Osteocyte (in vitro differentiated cells): ENCODE measurements around the gene SNAP29. TPM values are rescaled to one million over a fixed set of nuclear protein-coding genes. Genes with fewer than 3 reads are reported as not detected.
A peak's percentile ranks its signal among the peaks of the same experiment; 100 is the strongest.

ENCODE experiments used
- DNase-seq: peaks from one replicate; pipeline ENCODE4 v3.0.0; 2021; ENCODE audit warnings: mixed read lengths; ENCODE audit not compliant: unreplicated experiment; ENCODE audit errors: extremely low spot score
- H3K27ac Mint-ChIP-seq: one replicate; pipeline ENCODE4 v1.8.0; 2021; ENCODE audit warnings: mild to moderate bottlenecking, mixed read lengths; ENCODE audit not compliant: unreplicated experiment
- H3K27me3 Mint-ChIP-seq: one replicate; pipeline ENCODE4 v1.8.0; 2021; ENCODE audit warnings: mixed read lengths; ENCODE audit not compliant: unreplicated experiment
- H3K36me3 Mint-ChIP-seq: one replicate; pipeline ENCODE4 v1.8.0; 2021; ENCODE audit warnings: mixed read lengths; ENCODE audit not compliant: unreplicated experiment
- H3K4me1 Mint-ChIP-seq: one replicate; pipeline ENCODE4 v1.8.0; 2021; ENCODE audit warnings: mixed read lengths; ENCODE audit not compliant: unreplicated experiment
- H3K4me3 Mint-ChIP-seq: one replicate; pipeline ENCODE4 v1.8.0; 2021; ENCODE audit warnings: mild to moderate bottlenecking, moderate library complexity, mixed read lengths; ENCODE audit not compliant: unreplicated experiment
- H3K9me3 Mint-ChIP-seq: one replicate; pipeline ENCODE4 v1.8.0; 2021; ENCODE audit warnings: mixed read lengths; ENCODE audit not compliant: unreplicated experiment
- CTCF ChIP-seq: fragments of 200-600 bp; sonication (generic); IDR thresholded peaks from 2 replicates; pipeline ENCODE4 v1.5.0; 2021; ENCODE audit warnings: antibody characterized with exemption, mild to moderate bottlenecking, moderate library complexity
- total RNA-seq: library from RNA; stranded (reverse); gene quantifications from 2 replicates; pipeline ENCODE4 v1.2.1, GENCODE V29; 2021

SNAP29 gene
- total RNA-seq, 1 donor from 2014 or later, result 30.0 TPM

GRCh38 chr22:20885017-20885556 is 26.3 kb downstream of the SNAP29 start:
- peaks cover 6% of the 10 kb centered on the region for H3K4me1 Mint-ChIP-seq
- no peak for DNase-seq
- no peaks in the 10 kb centered on the region for H3K9me3 Mint-ChIP-seq
- H3K27me3 Mint-ChIP-seq, result no peaks in the 10 kb centered on the region
- H3K36me3 Mint-ChIP-seq, result peaks cover 40% of the 10 kb centered on the region
- no peak for TF ChIP-seq CTCF
- peak overlapping the region; percentile 23 for H3K27ac Mint-ChIP-seq
- H3K4me3 Mint-ChIP-seq, result no peak overlapping the region

- peak; percentile 90 for DNase-seq
- Mint-ChIP-seq H3K4me3 (no peak overlapping the region), H3K36me3 (peaks cover 40% of the 10 kb centered on the region), H3K4me1 (peaks cover 6% of the 10 kb centered on the region), H3K27ac (peak overlapping the region; percentile 74), H3K27me3 (no peaks in the 10 kb centered on the region), H3K9me3 (no peaks in the 10 kb centered on the region)
- peak; percentile 90 for TF ChIP-seq CTCF
These were observed 26.9 kb downstream of the SNAP29 start for GRCh38 chr22:20885557-20886323.

- no peak for DNase-seq
- no peak overlapping the region for H3K4me3 Mint-ChIP-seq
- peaks cover 6% of the 10 kb centered on the region for H3K4me1 Mint-ChIP-seq
- no peak for TF ChIP-seq CTCF
- no peak overlapping the region for H3K27ac Mint-ChIP-seq
- no peaks in the 10 kb centered on the region for H3K9me3 Mint-ChIP-seq
- peaks cover 33% of the 10 kb centered on the region for H3K36me3 Mint-ChIP-seq
- no peaks in the 10 kb centered on the region for H3K27me3 Mint-ChIP-seq
These were observed 28.6 kb downstream of the SNAP29 start for GRCh38 chr22:20887375-20887774.

- Mint-ChIP-seq H3K27ac (no peak overlapping the region), H3K27me3 (no peaks in the 10 kb centered on the region), H3K36me3 (peaks cover 22% of the 10 kb centered on the region), H3K9me3 (no peaks in the 10 kb centered on the region), H3K4me1 (peaks cover 6% of the 10 kb centered on the region), H3K4me3 (no peak overlapping the region)
- TF ChIP-seq CTCF, result no peak
- DNase-seq, result no peak
These were observed 30.4 kb downstream of the SNAP29 start for GRCh38 chr22:20889025-20889704.

GRCh38 chr22:20889904-20890540 is 31.2 kb downstream of the SNAP29 start:
- no peak overlapping the region for H3K27ac Mint-ChIP-seq
- no peak for TF ChIP-seq CTCF
- no peaks in the 10 kb centered on the region for H3K27me3 Mint-ChIP-seq
- H3K4me1 Mint-ChIP-seq, result peaks cover 6% of the 10 kb centered on the region
- H3K4me3 Mint-ChIP-seq, result no peak overlapping the region
- DNase-seq, result no peak
- peaks cover 20% of the 10 kb centered on the region for H3K36me3 Mint-ChIP-seq
- H3K9me3 Mint-ChIP-seq, result no peaks in the 10 kb centered on the region
